Measurements from ENCODE around the gene CBFB.
A peak's percentile ranks its signal among the peaks of the same experiment; 100 is the strongest.

The CBFB gene

DNA sequence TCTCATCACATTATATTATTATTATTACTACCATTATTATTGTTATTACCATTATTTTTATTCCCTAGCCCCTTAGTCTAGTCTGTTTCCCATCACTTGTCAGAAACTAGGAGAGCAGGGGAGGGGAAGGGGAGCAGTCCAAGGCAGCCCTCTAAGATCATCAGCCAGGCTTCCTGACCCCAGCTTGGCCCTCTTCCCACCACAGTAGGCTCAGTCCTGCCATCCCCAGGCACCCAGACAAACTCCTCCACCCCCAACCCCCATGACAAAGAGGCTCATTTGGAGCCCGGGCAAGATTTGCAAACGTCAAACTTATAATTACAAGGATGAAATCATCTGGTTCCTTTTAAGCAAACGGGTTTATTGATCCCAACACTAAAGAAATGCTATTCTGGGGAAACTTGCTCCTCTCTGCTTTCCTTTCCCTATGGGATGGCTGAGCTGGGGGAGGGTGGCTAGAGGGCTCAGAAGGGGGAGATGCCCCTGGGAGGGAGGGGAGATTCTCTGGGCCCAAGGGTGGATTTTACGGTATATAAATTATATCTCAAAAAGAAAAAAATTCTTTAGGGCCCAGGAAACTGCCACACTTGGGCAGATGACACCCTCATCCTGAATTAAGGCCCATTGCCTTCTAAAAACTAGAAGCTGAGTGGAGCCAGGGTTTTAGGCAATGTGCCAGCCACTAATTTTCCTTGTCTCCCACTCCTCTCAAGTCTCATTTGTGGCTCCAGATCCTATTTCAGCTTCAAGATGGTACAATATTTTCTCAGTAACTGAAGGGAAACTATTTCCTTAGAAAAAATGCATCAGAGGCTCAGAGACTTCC, 4.4 kb upstream of the CBFB start:
- TF ChIP-seq, protein P1, sequence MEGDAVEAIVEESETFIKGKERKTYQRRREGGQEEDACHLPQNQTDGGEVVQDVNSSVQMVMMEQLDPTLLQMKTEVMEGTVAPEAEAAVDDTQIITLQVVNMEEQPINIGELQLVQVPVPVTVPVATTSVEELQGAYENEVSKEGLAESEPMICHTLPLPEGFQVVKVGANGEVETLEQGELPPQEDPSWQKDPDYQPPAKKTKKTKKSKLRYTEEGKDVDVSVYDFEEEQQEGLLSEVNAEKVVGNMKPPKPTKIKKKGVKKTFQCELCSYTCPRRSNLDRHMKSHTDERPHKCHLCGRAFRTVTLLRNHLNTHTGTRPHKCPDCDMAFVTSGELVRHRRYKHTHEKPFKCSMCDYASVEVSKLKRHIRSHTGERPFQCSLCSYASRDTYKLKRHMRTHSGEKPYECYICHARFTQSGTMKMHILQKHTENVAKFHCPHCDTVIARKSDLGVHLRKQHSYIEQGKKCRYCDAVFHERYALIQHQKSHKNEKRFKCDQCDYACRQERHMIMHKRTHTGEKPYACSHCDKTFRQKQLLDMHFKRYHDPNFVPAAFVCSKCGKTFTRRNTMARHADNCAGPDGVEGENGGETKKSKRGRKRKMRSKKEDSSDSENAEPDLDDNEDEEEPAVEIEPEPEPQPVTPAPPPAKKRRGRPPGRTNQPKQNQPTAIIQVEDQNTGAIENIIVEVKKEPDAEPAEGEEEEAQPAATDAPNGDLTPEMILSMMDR (conservative IDR thresholded peaks at IDR 0.05) = no peak
- TF ChIP-seq ZFX (IDR thresholded peaks at IDR 0.05) = no peak
- H3K27ac ChIP-seq = no peak overlapping the region

DNA sequence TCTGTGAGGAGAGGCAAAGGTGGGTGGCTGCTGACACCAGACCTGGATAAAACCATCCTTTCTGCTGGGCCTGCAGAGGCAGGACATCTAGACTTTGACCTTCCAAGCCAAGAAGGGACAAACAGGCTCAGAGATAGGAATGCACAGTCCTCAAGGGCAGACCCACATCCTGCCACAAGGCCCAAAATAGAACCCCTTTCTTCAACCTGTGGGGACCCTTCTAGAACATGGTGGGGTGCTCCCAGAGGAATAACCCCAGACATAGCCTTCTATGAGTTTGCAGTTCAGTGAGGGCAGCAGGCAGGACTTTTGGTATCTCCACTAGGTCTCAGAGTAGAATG, 3.8 kb upstream of the CBFB start:
- H3K27ac ChIP-seq = no peak overlapping the region
- no peak for TF ChIP-seq ZFX (IDR thresholded peaks at IDR 0.05)
- TF ChIP-seq, protein P1 (conservative IDR thresholded peaks at IDR 0.05) = no peak

DNA sequence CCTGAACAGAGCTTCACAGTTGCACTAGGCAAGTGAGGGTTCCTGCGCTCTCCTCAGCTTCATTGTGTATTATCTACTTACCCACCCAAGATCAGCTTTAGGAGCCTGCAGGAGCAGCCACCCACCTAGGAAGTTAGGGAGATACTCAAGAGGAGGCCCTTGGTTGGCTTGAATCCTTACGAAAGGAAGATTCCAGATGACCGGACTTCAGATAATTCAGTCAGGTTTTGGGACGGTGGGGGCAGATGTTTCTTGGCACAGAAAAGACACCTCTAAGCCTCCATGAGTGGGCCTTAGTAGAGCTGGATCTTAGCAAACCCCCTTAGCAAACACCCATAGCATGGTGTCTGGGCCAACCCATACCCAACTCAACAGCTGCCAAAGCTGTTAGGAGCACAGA, 2.4 kb upstream of the CBFB start:
- TF ChIP-seq ZFX (IDR thresholded peaks at IDR 0.05) = no peak
- TF ChIP-seq, protein P1 (conservative IDR thresholded peaks at IDR 0.05) = no peak
- no peak overlapping the region for H3K27ac ChIP-seq

DNA sequence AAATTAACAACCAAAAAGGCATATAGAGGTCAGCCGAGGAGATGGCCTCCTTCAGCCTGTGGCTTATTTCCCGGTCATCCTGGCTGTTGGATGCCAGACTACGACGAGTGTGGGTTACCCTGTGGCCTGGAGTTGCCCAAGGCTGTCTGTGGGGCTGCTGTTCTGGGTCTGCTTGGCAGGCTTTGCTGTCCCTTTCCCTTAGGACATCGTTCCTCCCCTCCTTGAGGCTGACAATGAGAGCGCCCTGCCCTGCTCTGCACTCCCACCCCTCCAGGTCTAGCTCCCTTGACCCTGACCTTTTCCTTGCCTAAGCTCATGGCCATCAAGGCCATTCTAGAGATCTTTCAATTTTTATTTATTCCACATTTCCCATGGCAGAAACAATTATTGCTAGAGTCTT, 1.9 kb upstream of the CBFB start:
- no peak overlapping the region for H3K27ac ChIP-seq
- TF ChIP-seq ZFX (IDR thresholded peaks at IDR 0.05) = no peak
- TF ChIP-seq, protein P1 (conservative IDR thresholded peaks at IDR 0.05) = no peak

DNA sequence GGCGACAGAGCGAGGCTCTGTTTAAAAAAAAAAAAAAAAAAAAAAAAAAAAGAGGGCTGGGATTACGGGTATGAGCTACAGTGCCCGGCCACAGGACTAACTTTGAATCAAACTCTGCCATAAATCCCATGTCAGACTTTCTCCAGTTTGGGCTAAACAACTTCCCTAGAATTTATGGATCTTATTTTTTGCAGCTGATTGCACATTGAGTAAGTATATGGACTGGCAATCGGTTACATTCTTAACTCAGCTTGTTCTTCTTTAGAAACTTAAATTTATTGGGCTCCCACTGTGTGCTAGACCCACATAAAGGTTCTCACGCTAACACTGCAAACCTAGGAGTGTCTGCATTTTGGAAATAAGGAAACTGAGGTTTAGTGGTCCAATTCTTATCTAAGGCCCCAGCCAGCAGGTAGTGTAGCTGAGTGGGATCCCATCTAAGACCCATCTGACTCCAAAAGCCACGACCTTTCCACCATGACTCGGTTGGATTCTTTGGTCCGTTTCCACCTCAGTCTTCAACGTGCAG, 718 bp upstream of the CBFB start:
- peak overlapping the region; percentile 99 for H3K27ac ChIP-seq
- TF ChIP-seq, protein P1 (conservative IDR thresholded peaks at IDR 0.05) = no peak; the same call in 1 of the 2 replicates
- no peak for TF ChIP-seq ZFX (IDR thresholded peaks at IDR 0.05)

DNA sequence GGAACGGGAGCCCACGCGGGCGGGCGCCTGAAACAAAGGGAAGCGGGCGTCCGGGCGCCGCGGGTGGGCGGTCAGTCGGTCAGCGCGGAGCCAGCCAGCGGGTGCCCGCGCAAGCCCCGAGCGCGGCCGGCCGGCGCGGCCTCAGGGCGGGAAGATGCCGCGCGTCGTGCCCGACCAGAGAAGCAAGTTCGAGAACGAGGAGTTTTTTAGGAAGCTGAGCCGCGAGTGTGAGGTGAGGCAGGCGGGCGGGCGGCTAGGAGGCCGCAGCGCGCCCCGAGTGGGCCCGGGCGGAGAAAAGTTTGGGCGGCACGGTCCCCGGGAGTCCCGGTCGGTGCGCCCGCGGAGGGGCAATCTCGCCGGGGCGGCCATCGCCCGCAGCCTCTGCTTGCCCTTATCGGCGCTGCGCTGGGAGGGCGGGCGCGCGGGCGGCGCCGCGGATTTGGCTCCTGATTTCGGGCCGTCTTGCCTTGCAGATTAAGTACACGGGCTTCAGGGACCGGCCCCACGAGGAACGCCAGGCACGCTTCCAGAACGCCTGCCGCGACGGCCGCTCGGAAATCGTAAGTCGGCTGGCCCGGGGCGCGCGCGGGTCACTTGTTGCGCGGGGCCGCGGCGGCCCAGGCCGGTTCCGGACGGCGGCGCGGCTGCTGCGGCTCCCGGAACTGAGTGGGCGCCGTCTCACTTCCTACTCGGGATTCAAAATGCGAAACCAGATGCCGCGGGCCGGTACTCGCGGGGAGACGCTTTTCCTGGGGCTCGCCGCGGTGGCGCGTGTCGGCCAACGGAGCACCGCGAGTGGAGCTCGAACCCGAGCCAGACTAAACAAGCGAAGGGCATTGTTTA, 526 bp downstream of the CBFB start:
- H3K27ac ChIP-seq = peak overlapping the region; percentile 99
- TF ChIP-seq, protein P1 (conservative IDR thresholded peaks at IDR 0.05) = no peak
- TF ChIP-seq ZFX (IDR thresholded peaks at IDR 0.05) = peak; percentile 87

All from C4-2B (cell line).